Measurements from ENCODE around the gene BCL7B.

- TF ChIP-seq CBX3 (IDR thresholded peaks at IDR 0.05; ENCODE audit: low read depth): no peak
- TF ChIP-seq CTCF (IDR thresholded peaks at IDR 0.05 in 2 of 3, conservative IDR thresholded peaks at IDR 0.05 in 1 of 3; ENCODE audit: borderline replicate concordance in 1 of 3, insufficient read depth in 1 of 3, low read depth in 2 of 3, low read length in 2 of 3): no peak
- no peak for TF ChIP-seq EZH2 (IDR thresholded peaks at IDR 0.05)
- TF ChIP-seq RAD21 (IDR thresholded peaks at IDR 0.05; ENCODE audit: low read depth): no peak
- TF ChIP-seq ZFX (IDR thresholded peaks at IDR 0.05): no peak
- no peak for TF ChIP-seq REST (IDR thresholded peaks at IDR 0.05; ENCODE audit: low read depth)
- no peak for TF ChIP-seq POLR2A (IDR thresholded peaks at IDR 0.05; ENCODE audit: borderline replicate concordance, extremely low read depth, insufficient read depth, insufficient read length)
- no peak for TF ChIP-seq TCF7L2 (IDR thresholded peaks at IDR 0.05; ENCODE audit: borderline replicate concordance, extremely low read depth, insufficient read depth, insufficient read length)
- no peak for TF ChIP-seq SP1 (IDR thresholded peaks at IDR 0.05; ENCODE audit: low read depth)
- no peak for TF ChIP-seq YY1 (IDR thresholded peaks at IDR 0.05; ENCODE audit: extremely low read depth, insufficient replicate concordance, low read depth, low read length)
These were observed 53.5 kb downstream of the BCL7B start for GRCh38 chr7:73504017-73504416.
